Loucy (cell line): ENCODE data around the gene NKTR.

Experiments
- EZH2phosphoT487 ChIP-seq: fragments of 200-600 bp; IDR thresholded peaks from 2 replicates; pipeline ENCODE4 v1.6.1; 2018; ENCODE audit warnings: antibody characterized with exemption, mild to moderate bottlenecking, moderate library complexity, borderline replicate concordance
- TF ChIP-seq, protein P1 (sequence below): fragments of 200-600 bp; sonication (generic); conservative IDR thresholded peaks from 2 replicates; pipeline ENCODE4 v1.5.1; 2014; ENCODE audit warnings: mild to moderate bottlenecking, antibody characterized with exemption, low read length

- TF ChIP-seq, protein P1, sequence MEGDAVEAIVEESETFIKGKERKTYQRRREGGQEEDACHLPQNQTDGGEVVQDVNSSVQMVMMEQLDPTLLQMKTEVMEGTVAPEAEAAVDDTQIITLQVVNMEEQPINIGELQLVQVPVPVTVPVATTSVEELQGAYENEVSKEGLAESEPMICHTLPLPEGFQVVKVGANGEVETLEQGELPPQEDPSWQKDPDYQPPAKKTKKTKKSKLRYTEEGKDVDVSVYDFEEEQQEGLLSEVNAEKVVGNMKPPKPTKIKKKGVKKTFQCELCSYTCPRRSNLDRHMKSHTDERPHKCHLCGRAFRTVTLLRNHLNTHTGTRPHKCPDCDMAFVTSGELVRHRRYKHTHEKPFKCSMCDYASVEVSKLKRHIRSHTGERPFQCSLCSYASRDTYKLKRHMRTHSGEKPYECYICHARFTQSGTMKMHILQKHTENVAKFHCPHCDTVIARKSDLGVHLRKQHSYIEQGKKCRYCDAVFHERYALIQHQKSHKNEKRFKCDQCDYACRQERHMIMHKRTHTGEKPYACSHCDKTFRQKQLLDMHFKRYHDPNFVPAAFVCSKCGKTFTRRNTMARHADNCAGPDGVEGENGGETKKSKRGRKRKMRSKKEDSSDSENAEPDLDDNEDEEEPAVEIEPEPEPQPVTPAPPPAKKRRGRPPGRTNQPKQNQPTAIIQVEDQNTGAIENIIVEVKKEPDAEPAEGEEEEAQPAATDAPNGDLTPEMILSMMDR: no peak
- no peak for TF ChIP-seq EZH2phosphoT487
Observed at GRCh38 chr3:42590989-42591756, 9.3 kb upstream of the NKTR start.
